GM18526 (cell line): ENCODE data around the gene GNG7.

Source experiments
- POLR2A ChIP-seq: IDR thresholded peaks from 3 replicates; pipeline ENCODE4 v1.6.1; 2011; ENCODE audit not compliant: insufficient read length; ENCODE audit errors: extremely low read depth

The GNG7 gene

GRCh38 chr19:2591537-2592291, 110.8 kb downstream of the GNG7 start:
- no peak for TF ChIP-seq POLR2A

GRCh38 chr19:2590630-2591399, 111.7 kb downstream of the GNG7 start:
- TF ChIP-seq POLR2A, result no peak

GRCh38 chr19:2589441-2589840, 113.1 kb downstream of the GNG7 start:
- no peak for TF ChIP-seq POLR2A

GRCh38 chr19:2588081-2588777, 114.3 kb downstream of the GNG7 start:
- no peak for TF ChIP-seq POLR2A

GRCh38 chr19:2587001-2587719, 115.3 kb downstream of the GNG7 start:
- TF ChIP-seq POLR2A, result no peak

- no peak for TF ChIP-seq POLR2A
Measured at GRCh38 chr19:2586196-2586595, 116.3 kb downstream of the GNG7 start.

GRCh38 chr19:2584002-2584401, 118.5 kb downstream of the GNG7 start:
- TF ChIP-seq POLR2A, result no peak

GRCh38 chr19:2582984-2583956, 119.2 kb downstream of the GNG7 start:
- no peak for TF ChIP-seq POLR2A

GRCh38 chr19:2579678-2580280, 122.7 kb downstream of the GNG7 start:
- TF ChIP-seq POLR2A, result no peak

GRCh38 chr19:2578901-2579677, 123.4 kb downstream of the GNG7 start:
- no peak for TF ChIP-seq POLR2A

- TF ChIP-seq POLR2A, result no peak
Measured at GRCh38 chr19:2578391-2578890, 124.1 kb downstream of the GNG7 start.

GRCh38 chr19:2577722-2578335, 124.7 kb downstream of the GNG7 start:
- TF ChIP-seq POLR2A, result no peak
